ENCODE data around the gene ADIPOR2.

ADIPOR2 gene
- total RNA-seq, result 72.0 to 120 reads per million in 2 experiments

GRCh38 chr12:1690578-1691122, at the start of gene ADIPOR2:
Gene ADIPOR2, plus strand, starts transcription at chr12:1691070. Its CDS starts 63,274 bp downstream, at chr12:1754344.
- DNase-seq (ENCODE audit: low read depth), result peak; percentile 88

GRCh38 chr12:1642513-1642912, 48.4 kb upstream of the ADIPOR2 start:
- DNase-seq (ENCODE audit: low read depth), result no peak

- no peak for DNase-seq (ENCODE audit: low read depth)
Observed at GRCh38 chr12:1643043-1643442, 47.8 kb upstream of the ADIPOR2 start.

GRCh38 chr12:1643905-1644533, 46.9 kb upstream of the ADIPOR2 start:
- DNase-seq (ENCODE audit: low read depth), result no peak

- DNase-seq (ENCODE audit: low read depth), result no peak
Observed at GRCh38 chr12:1644534-1645438, 46.1 kb upstream of the ADIPOR2 start.

GRCh38 chr12:1645819-1646218, 45.1 kb upstream of the ADIPOR2 start:
- no peak for DNase-seq (ENCODE audit: low read depth)

GRCh38 chr12:1646569-1647284, 44.1 kb upstream of the ADIPOR2 start:
- no peak for DNase-seq (ENCODE audit: low read depth)

- DNase-seq (ENCODE audit: low read depth), result no peak
Observed at GRCh38 chr12:1647285-1647669, 43.6 kb upstream of the ADIPOR2 start.

GRCh38 chr12:1650260-1650977, 40.5 kb upstream of the ADIPOR2 start:
- no peak for DNase-seq (ENCODE audit: low read depth)

- no peak for DNase-seq (ENCODE audit: low read depth)
Observed at GRCh38 chr12:1650978-1651361, 39.9 kb upstream of the ADIPOR2 start.

GRCh38 chr12:1651946-1652345, 38.9 kb upstream of the ADIPOR2 start:
- DNase-seq (ENCODE audit: low read depth), result no peak

- no peak for DNase-seq (ENCODE audit: low read depth)
Observed at GRCh38 chr12:1655225-1655788, 35.6 kb upstream of the ADIPOR2 start.

- DNase-seq (ENCODE audit: low read depth), result no peak
Observed at GRCh38 chr12:1656902-1657301, 34.0 kb upstream of the ADIPOR2 start.

GRCh38 chr12:1657688-1658087, 33.2 kb upstream of the ADIPOR2 start:
- DNase-seq (ENCODE audit: low read depth), result no peak

GRCh38 chr12:1660304-1661187, 30.3 kb upstream of the ADIPOR2 start:
- DNase-seq (ENCODE audit: low read depth), result peak; percentile 70

GRCh38 chr12:1661553-1662335, 29.1 kb upstream of the ADIPOR2 start:
- DNase-seq (ENCODE audit: low read depth), result peak; percentile 79

- peak; percentile 45 for DNase-seq (ENCODE audit: low read depth)
Observed at GRCh38 chr12:1662761-1663439, 28.0 kb upstream of the ADIPOR2 start.

- DNase-seq (ENCODE audit: low read depth), result no peak
Observed at GRCh38 chr12:1663440-1664132, 27.3 kb upstream of the ADIPOR2 start.

Measured in T follicular helper cell (primary cell).